ENCODE results near the gene LYPLA2.
"Not testable (repeated sequence)": the region's sequence is repeated elsewhere in the genome, so short reads cannot be mapped to it uniquely, and the experiment has no call there.

LYPLA2 gene

GRCh38 chr1:23801338-23801748 lies 10.4 kb downstream of the LYPLA2 start:
- DNase-seq = peak; percentile 68

DNA sequence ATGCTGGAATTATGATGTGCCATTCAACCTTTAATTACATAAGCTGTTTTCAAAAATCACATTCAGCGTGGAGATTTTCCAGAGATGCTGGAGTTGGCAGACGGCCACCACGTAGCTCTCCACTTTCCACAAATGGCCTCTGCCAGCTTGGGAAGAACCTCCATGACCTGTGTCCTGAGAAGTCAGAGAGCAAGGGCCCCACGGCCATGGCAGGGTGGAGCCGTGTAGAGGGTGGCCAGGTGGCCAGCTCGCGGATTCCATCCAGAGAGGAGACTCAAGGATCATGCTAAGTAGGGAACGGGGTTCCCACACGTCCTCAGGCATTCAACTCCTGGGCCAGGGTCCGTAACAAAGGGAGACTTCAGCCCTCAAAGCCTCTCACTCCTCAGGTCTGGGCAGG lies 10.9 kb downstream of the LYPLA2 start:
- peak; percentile 33 for DNase-seq

DNA sequence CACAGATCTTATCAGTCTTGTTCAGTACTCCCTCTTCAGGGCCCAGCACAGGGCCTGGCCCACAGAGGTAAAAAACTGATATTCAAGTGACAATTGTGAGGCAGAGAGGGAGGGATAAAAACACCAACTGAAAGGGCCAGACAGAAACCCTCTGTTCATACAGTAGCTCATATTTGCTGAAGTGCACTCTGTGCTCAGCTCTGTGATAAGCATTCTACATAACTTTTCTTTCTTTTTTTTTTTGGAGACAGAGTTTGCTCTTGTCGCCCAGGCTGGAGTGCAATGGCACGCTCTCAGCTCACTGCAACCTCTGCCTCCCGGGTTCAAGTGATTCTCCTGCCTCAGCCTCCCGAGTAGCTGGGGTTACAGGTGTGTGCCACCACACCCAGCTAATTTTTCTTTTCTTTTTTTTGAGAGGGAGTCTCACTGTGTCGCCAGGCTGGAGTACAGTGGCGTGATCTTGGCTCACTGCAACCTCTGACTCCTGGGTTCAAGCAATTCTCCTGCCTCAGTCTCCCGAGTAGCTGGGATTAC lies 11.9 kb downstream of the LYPLA2 start:
- not testable (repeated sequence) for DNase-seq

DNA sequence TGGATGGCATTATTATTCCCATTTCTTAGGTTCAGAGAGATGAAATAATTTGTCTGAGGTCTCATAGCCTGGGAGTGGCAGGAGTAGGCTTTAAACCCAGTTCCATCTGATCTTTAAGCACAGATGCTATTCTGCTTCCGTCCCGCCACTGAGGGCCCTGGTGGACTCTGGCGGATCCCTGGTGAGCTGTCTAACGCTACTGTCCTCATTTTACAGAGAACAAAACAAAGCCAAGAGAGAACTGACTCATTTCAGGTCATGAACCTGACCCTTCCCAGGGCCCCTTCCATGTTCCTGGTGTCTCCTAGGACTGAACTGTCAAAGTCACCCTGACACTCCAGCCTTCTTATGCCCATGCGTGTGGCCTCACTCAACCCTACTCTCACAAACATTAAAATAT lies 12.7 kb downstream of the LYPLA2 start:
- DNase-seq = no peak

- DNase-seq = no peak
Observed at GRCh38 chr1:23804183-23804835, 13.4 kb downstream of the LYPLA2 start.

GRCh38 chr1:23805025-23805424 lies 14.1 kb downstream of the LYPLA2 start:
- DNase-seq = no peak

DNA sequence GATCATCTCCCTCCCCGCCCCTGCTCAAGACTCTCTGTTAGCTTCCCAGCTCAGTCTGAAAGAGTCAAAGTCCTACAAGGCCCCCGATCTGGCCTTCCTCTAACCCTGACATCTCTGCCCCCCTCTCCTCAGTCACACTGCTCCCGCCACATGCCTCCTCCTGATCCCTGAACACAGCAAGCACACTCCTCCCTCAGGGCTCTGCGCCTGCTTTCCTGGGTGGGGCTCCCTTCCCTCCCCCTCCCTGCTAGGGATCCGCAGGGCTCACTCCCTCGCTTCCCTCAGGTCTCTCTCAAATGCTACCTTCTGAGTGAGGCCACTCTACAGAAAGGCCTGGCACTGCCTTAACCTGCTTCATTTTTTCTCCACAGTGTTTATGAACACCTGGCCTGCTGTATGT lies 15.3 kb downstream of the LYPLA2 start:
- DNase-seq = no peak

DNA sequence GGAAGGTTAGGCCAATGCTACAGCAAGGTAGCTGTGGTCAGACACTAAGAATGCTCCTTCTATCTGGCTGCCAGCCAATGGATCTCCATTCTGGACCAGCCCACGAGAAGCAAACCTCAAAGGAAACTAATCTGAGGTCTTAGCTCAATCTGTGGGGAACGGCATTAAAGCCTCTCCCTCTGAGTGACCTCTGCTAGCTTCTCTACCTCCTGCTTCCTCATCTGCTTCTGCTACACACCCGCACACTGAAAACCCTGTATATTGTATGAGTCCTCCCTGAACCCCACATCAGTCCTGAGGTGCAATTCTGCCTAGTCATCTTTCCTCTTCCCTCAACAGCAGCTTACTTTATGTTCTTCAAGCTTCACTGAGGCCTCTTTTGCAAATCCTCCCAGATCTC lies 16.5 kb downstream of the LYPLA2 start:
- DNase-seq = no peak

DNA sequence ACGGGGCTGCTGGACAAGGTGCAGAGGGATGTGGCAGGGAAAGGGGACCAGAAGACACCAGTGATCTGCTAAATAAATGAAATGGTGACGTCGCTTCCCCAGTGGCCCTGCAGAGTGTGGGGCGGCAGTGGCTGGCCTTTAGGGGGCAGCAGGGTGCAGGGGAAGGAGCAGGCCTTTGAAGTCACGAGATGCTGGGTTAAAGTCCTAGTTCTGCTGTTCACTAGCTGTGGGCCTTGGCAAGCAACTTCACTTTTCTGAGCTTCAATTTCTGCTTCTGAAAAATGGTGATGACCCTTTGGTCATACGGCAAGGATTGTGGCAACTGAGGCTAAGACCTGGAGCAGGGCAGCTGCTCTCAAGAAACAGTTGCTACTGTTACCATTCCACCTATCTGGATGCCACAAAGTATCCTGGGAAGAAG lies 18.8 kb downstream of the LYPLA2 start:
- peak; percentile 91 for DNase-seq

DNA sequence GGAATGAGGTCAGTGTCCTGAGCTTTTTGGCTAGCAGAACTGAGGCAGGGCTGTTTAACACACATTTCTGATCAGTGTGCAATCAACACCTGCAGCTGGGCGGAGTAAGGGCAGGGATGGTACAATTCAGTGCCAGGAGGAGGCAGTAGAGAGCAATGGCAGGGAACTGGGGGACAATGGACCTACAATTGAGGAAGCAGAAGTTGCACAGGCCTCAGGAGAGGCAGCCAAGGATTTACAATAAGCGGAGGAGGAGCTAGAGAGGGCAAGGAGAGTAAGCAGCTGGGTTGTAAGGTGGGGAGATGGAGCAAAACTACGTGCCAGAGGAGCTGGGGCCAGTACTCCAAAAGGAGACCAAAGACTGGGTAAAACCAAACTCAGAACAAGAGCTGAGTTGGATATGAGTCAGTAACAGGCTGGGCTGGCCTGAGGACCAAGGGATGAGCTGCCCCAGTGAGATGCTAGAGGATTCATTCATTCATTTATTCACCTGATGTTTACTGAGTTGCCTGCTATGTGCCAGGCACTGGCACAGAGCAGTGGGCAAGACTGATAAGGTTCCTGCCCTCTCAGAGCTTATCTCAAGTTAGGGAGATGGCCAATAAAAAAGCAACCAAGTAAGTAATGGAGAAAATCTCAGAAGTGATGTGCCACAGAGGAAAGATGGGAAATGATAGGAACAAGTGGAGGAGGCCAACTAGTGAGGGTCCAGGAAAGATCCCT lies 20.0 kb downstream of the LYPLA2 start:
- DNase-seq = peak; percentile 55

DNA sequence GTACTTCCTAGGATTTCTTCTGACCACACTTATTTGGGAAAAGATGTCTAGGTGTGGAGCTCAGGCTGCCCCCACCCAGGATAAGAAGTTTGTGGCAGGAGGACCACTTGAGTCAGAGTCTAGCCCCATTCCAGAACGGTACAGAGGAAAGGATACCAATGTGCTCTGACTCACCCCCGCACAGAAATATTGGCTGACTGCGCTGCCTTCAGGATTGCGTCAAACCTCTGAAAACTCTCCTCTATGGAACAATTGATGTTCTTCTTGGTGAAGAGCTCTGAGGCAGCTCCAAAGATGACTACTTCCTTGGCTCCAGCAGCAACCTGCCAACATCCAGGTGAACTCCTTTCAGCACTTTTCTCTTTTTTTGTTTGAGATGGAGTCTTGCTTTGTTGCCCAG lies 23.1 kb downstream of the LYPLA2 start:
- DNase-seq = no peak

- no peak for DNase-seq
Observed at GRCh38 chr1:23816361-23816760, 25.4 kb downstream of the LYPLA2 start.

DNA sequence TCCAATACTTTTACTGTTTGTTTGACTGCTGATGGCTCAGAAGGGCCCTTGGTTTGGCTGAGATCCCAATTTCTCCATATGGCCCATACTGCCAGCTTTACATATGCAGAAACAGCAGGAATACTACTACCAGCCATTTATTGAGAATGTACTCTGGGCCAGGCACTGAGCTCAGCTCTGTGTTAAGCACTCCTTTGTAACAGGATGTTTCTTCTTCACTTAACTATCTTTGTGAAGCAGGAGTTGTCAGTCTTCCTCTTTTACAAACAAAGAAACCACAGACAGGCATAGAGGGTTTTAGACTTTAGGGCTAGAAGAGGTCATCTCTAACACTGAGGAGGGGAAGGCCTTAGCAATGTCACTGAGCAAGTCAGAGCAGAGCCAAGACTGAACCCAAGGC lies 26.0 kb downstream of the LYPLA2 start:
- DNase-seq = no peak

- no peak for DNase-seq
Observed at GRCh38 chr1:23817633-23818032, 26.7 kb downstream of the LYPLA2 start.

DNA sequence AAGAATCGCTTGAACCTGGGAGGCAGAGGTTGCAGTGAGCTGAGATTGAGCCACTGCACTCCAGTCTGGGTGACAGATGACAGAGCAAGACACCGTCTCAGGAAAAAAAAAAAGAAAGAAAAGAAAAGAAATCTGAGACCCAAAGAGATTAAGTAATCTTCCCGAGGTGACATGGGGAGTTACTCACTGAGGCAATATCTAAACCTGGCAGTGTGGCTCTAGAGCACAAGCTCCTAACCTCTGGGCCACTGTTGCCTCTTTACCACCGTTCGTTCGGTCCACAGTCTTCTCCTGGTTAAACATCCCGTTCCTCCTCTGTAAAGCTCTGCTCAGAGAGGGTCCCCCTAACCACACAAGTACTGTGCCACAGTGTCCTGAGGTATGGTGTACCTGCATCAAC lies 32.8 kb downstream of the LYPLA2 start:
- no peak for DNase-seq

- no peak for DNase-seq
Observed at GRCh38 chr1:23824711-23825075, 33.7 kb downstream of the LYPLA2 start.

- peak; percentile 94 for DNase-seq
Observed at GRCh38 chr1:23825076-23825761, 34.3 kb downstream of the LYPLA2 start, which contains the start of gene HMGCL. HMGCL (minus strand) TSS chr1:23825429; CDS start chr1:23825415, 14 bp downstream.

DNA sequence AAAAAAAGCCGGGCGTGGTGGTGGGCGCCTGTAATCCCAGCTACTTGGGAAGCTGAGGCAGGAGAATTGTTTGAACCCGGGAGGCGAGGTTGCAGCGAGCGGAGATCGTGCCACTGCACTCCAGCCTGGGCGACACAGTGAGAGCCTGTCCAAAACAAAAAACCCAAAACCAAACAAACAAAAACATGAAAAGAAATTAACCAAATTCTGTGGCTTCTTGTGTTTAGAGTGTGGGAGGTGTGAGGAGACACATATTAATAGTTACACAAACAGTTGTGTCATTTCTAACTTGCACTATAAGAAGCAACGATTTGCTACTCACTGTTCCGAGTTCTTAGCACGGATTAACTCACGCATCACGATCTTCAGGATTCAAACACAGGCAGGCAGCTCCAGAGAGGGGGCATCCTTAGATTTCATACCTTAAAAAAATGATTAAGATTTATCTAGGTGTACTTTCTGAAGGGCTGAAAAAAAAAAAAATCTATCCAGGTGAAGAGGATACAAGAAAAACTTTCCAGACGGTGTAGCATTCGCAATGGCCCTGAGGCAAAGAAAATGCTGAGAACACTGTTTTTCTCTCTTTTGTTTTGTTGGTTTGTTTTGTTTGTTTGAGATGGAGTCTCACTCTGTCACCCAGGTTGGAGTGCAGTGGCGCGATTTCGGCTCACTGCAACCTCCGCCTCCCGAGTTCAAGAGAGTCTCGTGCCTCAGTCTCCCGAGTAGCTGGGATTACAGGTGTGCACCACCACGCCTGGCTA lies 35.0 kb downstream of the LYPLA2 start:
- DNase-seq = peak; percentile 34

DNA sequence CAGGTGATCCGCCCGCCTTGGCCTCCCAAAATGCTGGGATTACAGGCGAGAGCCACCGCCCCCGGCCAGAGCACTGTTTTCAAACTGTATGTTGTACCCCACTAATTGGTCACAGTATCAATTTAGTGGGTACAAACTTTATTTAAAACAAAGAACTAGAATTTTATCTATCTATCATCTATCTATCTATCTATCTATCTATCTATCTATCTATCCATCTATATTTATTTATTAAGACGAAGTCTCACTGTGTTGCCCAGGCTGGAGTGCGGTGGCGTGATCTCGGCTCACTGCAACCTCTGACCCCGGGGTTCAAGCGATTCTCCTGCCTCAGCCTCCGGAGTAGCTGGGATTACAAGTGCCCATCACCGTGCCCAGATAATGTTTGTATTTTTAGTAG lies 35.6 kb downstream of the LYPLA2 start:
- DNase-seq = not testable (repeated sequence)

DNA sequence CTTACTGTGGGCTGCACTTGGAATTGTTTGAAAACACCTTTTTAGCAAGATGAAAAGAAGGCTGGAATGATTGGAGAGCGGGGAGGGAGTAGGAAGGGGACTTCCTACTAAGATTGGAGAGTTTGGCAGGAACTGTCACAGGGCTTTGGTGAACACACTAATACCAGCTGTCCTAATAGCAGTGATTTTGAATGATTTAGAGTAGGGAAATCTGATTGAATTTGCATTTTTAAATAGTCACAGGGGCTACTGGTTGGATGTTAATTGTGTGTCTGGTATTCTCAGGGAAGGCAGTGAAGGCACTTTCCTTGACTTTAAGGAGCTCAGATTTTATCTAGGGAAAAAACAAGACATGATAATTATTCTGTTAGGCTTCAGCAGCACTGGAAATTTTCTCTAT lies 36.8 kb downstream of the LYPLA2 start:
- no peak for DNase-seq

DNA sequence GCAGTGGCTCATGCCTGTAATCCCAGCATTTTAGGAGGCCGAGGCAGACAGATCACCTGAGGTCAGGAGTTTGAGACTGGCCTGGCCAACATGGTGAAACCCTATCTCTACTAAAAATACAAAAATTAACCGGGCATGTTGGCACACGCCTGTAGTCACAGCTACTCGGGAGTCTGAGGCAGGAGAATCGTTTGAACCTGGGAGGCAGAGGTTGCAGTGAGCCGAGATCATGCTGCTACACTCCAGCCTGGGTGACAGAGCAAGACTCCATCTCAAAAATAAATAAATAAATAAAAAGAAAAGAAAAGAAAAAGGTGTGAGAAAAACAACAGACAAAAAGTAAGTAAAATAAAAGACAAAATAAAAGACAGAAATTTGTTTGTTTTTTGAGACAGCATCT lies 43.2 kb downstream of the LYPLA2 start:
- not testable (repeated sequence) for DNase-seq

- no peak for DNase-seq
Observed at GRCh38 chr1:23836037-23836436, 45.1 kb downstream of the LYPLA2 start.

GRCh38 chr1:23837908-23838307 lies 47.0 kb downstream of the LYPLA2 start:
- peak; percentile 35 for DNase-seq
